HUDEP-2 (cell line): ENCODE measurements around the gene C2CD4C.
A peak's percentile ranks its signal among the peaks of the same experiment; 100 is the strongest.
"Not testable (repeated sequence)": the region's sequence is repeated elsewhere in the genome, so short reads cannot be mapped to it uniquely, and the experiment has no call there.

Experiments used
- DNase-seq, 76 experiments: peaks; one replicate each; lab custom pipeline; 2025; ENCODE audit not compliant: unreplicated experiment in 76 of 76; lab: John Stamatoyannopoulos, UW

Gene C2CD4C

GRCh38 chr19:384799-385169 is 24.2 kb downstream of the C2CD4C start:
- DNase-seq, result no peak

- DNase-seq, result peak in 3 of 76 experiments; percentile 12 to 13 (median 12)
Measured at GRCh38 chr19:383922-384798, 24.8 kb downstream of the C2CD4C start.

- no peak for DNase-seq
Measured at GRCh38 chr19:383040-383439, 25.9 kb downstream of the C2CD4C start.

GRCh38 chr19:382578-382977 is 26.4 kb downstream of the C2CD4C start:
- not testable (repeated sequence) for DNase-seq

GRCh38 chr19:381901-382300 is 27.0 kb downstream of the C2CD4C start:
- not testable (repeated sequence) for DNase-seq

GRCh38 chr19:380618-381219 is 28.2 kb downstream of the C2CD4C start:
- DNase-seq, result not testable (repeated sequence)

GRCh38 chr19:379796-380195 is 29.2 kb downstream of the C2CD4C start:
- no peak for DNase-seq

- no peak for DNase-seq
Measured at GRCh38 chr19:378706-379105, 30.2 kb downstream of the C2CD4C start.

- DNase-seq, result no peak
Measured at GRCh38 chr19:377801-378581, 31.0 kb downstream of the C2CD4C start.

- DNase-seq, result no peak
Measured at GRCh38 chr19:376111-376470, 32.9 kb downstream of the C2CD4C start.

GRCh38 chr19:375395-376110 is 33.4 kb downstream of the C2CD4C start:
- DNase-seq, result no peak

GRCh38 chr19:374886-375235 is 34.1 kb downstream of the C2CD4C start:
- no peak for DNase-seq

GRCh38 chr19:374183-374885 is 34.6 kb downstream of the C2CD4C start:
- DNase-seq, result no peak

- no peak for DNase-seq
Measured at GRCh38 chr19:373391-374182, 35.4 kb downstream of the C2CD4C start.

GRCh38 chr19:372306-372890 is 36.5 kb downstream of the C2CD4C start:
- no peak for DNase-seq

GRCh38 chr19:371501-372168 is 37.3 kb downstream of the C2CD4C start:
- no peak for DNase-seq

- DNase-seq, result no peak
Measured at GRCh38 chr19:370641-371330, 38.2 kb downstream of the C2CD4C start.

GRCh38 chr19:369876-370275 is 39.1 kb downstream of the C2CD4C start:
- no peak for DNase-seq
